Retina (tissue), 1 donor: ENCODE measurements around the gene GALNT2.
A peak's percentile ranks its signal among the peaks of the same experiment; 100 is the strongest.

Experiments used
- DNase-seq: peaks from one replicate; pipeline ENCODE4 v3.0.0-alpha.2; 2016

The GALNT2 gene

DNA sequence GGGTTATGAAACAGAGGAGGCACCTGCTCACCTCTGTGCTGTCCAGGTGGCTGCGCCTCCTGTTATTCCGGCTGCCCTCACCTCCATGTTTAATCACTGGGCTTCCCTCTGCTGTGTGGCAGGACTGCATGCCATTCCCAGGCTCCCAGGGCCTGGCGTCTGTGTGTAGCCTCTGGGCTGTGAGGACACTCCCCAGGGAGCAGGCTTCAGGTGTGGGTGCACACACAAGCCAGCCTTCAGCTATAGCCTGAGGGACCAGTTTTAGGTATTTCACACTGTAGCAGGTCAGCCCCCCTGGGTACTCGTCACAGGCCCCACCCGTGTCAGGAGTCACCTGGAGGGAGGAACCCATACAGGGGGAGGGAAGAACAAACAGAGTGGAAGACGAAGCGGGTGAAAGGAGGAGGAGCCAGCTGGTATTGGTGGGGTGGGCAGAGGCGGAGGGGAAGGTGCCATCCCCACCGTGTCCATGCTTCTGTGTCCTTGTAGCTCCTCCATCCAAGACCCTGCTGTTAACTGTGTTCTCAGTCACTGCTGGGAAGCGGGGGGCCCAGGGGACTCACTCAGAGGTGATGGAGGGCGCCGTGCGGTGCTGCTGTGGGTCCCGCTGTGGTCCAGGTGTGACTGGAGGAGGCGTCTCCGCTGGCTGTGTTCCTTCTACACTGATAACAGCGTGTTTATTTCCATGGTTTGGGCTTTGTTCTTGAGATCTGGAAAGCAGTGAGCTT is 200.5 kb downstream of the GALNT2 start:
- DNase-seq = peak; percentile 19

GRCh38 chr1:230268371-230269170 is 201.5 kb downstream of the GALNT2 start:
- DNase-seq = peak; percentile 67

- DNase-seq = no peak
These were observed 203.1 kb downstream of the GALNT2 start for GRCh38 chr1:230270185-230270558.

DNA sequence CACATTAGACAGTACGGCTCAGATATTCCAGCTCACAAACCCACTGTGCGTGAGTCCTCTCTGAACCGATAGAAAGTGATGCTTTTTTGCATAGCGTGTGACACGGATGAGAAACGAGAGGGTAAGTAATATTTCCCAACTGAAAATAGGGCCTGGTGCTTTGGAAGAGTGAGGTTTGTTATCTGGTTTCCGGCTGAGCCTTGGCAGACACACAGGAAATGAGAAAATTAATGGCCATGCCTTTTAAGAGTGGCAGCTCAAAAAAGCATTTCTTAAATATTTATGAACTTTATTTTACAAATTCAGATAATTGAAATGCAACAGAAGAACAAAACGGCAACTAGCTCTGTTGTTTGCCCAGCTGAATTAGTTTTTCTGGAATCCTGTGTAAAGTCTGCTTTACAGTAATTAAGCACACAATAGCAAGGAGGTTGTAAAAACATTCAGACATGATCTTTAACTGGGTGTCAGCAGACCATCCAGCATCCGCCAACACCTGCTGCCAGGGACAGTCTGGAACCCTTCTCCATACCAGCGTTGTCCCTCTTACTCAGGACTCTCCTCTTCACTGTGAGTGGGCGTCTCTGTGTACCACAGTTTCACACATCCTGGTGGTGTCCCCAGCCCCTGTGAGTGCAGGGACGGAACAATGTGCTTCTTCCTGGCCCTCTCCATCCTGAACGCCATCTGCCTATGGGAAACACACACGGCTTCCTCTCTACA is 203.7 kb downstream of the GALNT2 start:
- DNase-seq = no peak

DNA sequence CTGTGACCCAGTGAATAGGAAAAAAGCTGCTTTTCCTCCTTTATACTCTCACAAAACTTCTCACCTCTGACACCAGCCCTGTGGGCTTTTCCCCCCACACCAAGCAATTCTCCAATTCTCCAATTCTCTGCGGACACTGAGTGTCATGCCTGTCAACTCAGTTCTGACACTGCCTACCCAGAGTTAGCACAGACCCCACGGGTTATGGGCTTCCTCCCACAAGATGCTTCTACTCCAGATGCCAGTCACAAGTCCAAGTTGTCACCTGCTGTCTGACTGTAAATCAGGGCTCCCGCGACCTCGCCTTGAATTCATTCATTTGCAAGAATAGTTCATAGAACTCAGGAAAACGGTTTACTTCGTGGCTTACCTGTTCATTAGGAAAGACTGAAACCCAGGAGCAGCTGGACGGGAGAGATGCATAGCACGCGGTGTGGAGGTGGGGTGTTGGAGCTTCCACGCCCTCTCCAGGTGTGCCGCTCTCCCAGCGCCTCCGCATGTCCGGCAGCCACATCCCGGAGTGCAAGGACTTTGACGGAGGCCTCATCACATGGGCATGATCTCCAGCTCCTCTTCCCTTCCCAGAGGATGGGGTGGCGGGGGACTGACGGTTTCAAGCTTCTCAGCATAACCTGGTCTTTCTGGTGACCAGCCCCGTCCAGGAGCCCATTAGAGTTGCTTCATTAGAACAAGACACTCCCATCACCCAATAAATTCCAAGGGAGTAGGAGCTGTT is 204.4 kb downstream of the GALNT2 start:
- DNase-seq = no peak

DNA sequence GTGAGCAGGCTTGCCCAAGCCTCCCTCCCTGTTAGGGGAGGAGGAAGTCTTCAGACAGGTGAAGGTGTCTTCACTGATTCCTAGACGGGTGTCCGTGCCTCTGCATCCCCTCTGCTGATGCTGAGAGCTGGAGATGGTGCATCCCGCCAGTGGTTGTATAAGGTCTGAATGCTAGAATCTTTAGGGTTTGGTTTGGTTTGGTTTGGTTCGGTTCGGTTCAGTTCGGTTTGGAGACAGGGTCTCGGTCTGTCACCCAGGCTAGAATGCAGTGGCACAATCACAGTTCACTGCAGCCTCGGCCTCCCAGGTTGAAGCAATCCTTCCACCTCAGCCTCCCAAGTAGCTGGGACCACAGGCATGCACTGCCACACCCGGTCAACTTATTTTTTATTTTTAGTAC is 205.5 kb downstream of the GALNT2 start:
- DNase-seq = no peak

GRCh38 chr1:230273141-230273710 is 206.2 kb downstream of the GALNT2 start:
- no peak for DNase-seq

- DNase-seq = no peak
These were observed 207.2 kb downstream of the GALNT2 start for GRCh38 chr1:230274254-230274653.

GRCh38 chr1:230276401-230276800 is 209.4 kb downstream of the GALNT2 start:
- DNase-seq = no peak

DNA sequence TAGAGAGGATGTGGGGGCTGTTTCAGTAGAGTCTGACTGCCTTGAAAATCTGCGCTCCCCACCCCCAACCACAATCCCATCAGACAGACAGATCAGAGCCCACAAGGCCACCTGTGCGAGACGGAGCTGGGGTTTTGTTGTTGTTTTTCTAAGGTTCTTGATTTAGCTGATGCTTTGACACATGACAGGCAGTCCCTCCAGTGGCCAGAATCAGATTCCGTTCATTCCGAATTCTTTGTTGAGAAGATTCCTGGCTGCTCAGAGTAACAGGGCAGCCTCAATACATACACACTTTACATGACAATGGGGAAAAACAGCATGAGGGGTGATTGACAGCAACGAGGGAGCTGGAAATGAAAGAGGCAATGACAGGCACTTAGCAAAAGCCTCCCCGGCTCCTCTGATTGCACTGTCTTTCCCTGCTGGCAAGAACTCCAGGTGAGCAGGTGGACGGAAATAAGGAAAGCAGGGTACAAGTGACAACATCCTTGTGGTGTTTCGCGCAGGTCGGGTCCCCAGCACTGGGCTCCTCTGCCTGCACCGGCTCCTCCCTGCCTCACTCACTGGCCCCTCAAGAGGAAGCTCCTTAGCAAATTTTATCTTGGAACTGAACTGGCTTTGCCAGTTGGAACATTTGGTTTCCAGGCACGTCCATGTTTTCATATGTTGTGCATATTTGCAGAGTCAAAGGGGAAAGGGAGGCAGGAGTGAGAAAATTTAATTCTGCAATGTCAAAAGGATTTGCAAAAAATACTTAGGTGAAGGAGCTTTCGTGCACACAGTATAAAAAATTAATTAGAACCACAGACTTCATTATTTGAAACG is 210.4 kb downstream of the GALNT2 start:
- DNase-seq = peak; percentile 47

- no peak for DNase-seq
These were observed 211.3 kb downstream of the GALNT2 start for GRCh38 chr1:230278376-230278775.

GRCh38 chr1:230278871-230279582 is 212.0 kb downstream of the GALNT2 start:
- no peak for DNase-seq

- DNase-seq = no peak
These were observed 212.5 kb downstream of the GALNT2 start for GRCh38 chr1:230279583-230279945.

GRCh38 chr1:230280054-230280795 is 213.2 kb downstream of the GALNT2 start:
- DNase-seq = no peak

DNA sequence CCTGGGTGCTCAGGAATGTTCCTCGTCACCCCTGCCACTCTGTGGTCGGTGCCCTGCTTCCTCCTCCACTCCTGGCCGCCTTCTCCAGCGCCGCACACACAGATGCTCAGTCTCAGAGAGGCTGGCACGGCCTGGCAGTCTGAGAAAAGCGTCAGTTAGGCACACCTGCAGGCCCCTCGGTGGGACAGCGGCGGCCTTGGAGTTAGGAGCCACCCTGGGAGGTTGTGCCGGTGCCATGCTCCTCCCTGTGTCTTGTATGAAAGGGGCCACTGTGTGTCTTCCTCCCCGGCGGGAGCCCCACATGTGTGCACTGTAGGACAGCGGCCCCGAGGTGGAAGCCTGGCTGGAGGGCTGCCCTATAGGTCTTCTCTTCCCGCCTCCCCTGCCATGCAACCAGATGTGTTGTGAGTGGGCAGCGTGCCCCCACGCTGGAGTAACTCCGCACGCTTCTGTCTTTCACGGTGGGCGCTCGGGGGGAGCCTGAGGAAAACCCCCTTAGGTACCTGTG is 213.9 kb downstream of the GALNT2 start:
- no peak for DNase-seq

DNA sequence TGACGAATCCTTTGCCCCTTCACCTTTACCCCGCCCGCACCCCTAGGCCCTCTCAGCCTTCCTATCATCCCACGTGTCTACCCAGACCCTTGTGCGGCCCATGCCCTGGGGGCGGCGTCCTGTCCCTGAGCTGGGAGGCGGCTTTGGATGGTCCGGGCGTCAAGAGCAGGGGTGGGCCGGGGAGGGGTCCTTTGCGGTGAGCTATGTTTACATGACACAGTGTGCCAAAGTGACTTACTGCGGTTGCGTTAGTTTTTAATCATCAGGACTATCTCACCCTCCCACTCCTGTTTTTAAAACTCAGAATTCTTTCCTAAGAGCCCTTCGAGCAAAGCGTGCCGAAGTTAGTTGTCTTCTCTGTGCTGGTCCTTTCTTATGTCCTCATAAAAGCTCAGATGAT is 214.5 kb downstream of the GALNT2 start:
- no peak for DNase-seq

DNA sequence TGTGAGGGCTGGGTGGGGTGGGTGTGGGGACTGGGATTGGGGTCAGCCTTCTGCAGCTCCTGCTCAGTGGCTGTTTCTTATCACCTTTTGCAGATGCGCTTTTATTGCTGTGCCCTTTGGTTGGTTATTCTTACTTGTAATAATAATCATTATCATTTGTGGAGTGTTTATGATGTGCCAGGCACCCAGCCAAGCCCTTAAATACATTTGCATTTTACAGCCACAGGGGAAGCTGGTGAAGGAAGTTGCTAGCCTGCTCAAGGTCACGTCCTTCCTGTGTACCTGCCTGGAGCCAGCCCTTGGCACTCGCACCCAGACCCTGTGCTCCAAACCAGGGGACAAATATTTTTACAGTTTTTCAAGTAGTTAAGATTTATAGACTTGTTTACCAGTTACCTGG is 215.1 kb downstream of the GALNT2 start:
- no peak for DNase-seq

DNA sequence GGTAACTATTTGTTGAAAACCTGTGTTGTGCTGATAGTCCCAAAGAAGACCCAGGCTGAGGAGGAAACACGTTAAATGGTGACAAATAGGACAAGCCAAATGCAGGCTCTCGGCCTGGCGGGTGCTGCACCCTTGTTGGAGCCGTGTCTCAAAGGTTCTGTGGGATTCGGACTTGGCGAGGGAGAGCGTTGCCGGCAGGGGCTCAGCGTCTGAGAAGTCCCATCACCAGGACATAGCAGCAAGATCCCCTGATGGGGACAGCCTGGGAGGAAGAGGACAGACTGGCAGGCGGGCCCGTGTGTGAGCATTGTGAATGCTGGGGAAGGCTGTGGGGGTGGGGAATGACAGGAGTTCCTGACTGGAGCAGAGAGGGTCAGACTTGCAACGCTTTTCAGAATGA is 216.6 kb downstream of the GALNT2 start:
- no peak for DNase-seq

- DNase-seq = no peak
These were observed 217.9 kb downstream of the GALNT2 start for GRCh38 chr1:230284891-230285290.

- DNase-seq = no peak
These were observed 218.3 kb downstream of the GALNT2 start for GRCh38 chr1:230285351-230285750.
